ENCODE measurements around the gene PHYHD1.

GRCh38 chr9:128898845-128899565 is 21.8 kb upstream of the PHYHD1 start:
- TF ChIP-seq CTCF (IDR thresholded peaks at IDR 0.05) (no peak), TCF7L2 (IDR thresholded peaks at IDR 0.05; ENCODE audit: low read depth, low read length) (no peak), SIN3A (IDR thresholded peaks at IDR 0.05; ENCODE audit: borderline replicate concordance, insufficient read depth, low read depth, low read length) (no peak), REST (IDR thresholded peaks at IDR 0.05; ENCODE audit: insufficient read depth in 1 of 2, low read depth in 2 of 2, low read length in 1 of 2) (no peak)
